K562 (cell line): ENCODE data around the gene GSX2. TPM values are rescaled to one million over a fixed set of nuclear protein-coding genes. Genes with fewer than 3 reads are reported as not detected.

Experiments used
- DMBX1 ChIP-seq: fragments of 250-450 bp; sonication (Bioruptor Pico); IDR thresholded peaks from 2 replicates; pipeline ENCODE4 v1.8.0; 2022; ENCODE audit warnings: inconsistent platforms, mild to moderate bottlenecking, moderate library complexity, borderline replicate concordance
- HSF4 ChIP-seq: fragments of 250-450 bp; sonication (Bioruptor Pico); IDR thresholded peaks from 2 replicates; pipeline ENCODE4 v2.1.2; 2022; ENCODE audit warnings: mild to moderate bottlenecking, moderate library complexity, borderline replicate concordance
- KAT7 ChIP-seq: sonication (generic); formaldehyde crosslinking; IDR thresholded peaks from 2 replicates; pipeline ENCODE4 v1.8.0; 2022; ENCODE audit warnings: missing genetic modification reagents, mild to moderate bottlenecking, borderline replicate concordance
- TBL1XR1 ChIP-seq, 2 experiments: IDR thresholded peaks; 2 replicates each; pipeline ENCODE4 v1.6.1; 2012; ENCODE audit warnings: improper control_type of control experiment in 2 of 2, low read length in 2 of 2, mild to moderate bottlenecking in 1 of 2
- ZNF324 ChIP-seq: fragments of 250-450 bp; sonication (Bioruptor Pico); IDR thresholded peaks from 2 replicates; pipeline ENCODE4 v1.4.0; 2020; ENCODE audit warnings: mild to moderate bottlenecking
- polyA plus RNA-seq, 8 experiments: library from polyadenylated mRNA; depleted of rRNA in 4 of 8; stranded (reverse) in 5 of 8; unstranded in 3 of 8; fragments of >200 nt; fragmentation: Nextera tagmentation in 2 of 8; fragmentation: Illumina TruSeq in 1 of 8; extraction: Ambion mirVana in 2 of 8; extraction: Trizol in 1 of 8; gene quantifications; 2 replicates each; pipeline versions ENCODE4 v1.2.1 to v1.2.3, GENCODE V29; 2011 to 2014; ENCODE audit warnings: inconsistent platforms in 1 of 8, missing spikeins in 1 of 8
- total RNA-seq, 7 experiments: library from RNA; depleted of rRNA in 6 of 7; stranded (reverse); fragments of >200 nt in 6 of 7; fragmentation: Illumina TruSeq in 2 of 7; extraction: Trizol in 2 of 7; gene quantifications; 2 replicates each; pipeline versions ENCODE4 v1.2.1 to v1.2.3, GENCODE V29; 2011 to 2021; ENCODE audit warnings: low replicate concordance in 1 of 7
- TF ChIP-seq, protein P1 (sequence below): fragments of 250-450 bp; sonication (Bioruptor Pico); IDR thresholded peaks from 2 replicates; pipeline ENCODE4 v1.4.0; 2020

Gene GSX2
- total and polyA plus RNA-seq, 9 of the 15 experiments (the other 6 are each of a cell fraction or from before 2014, with no cell fraction given) = not detected

DNA sequence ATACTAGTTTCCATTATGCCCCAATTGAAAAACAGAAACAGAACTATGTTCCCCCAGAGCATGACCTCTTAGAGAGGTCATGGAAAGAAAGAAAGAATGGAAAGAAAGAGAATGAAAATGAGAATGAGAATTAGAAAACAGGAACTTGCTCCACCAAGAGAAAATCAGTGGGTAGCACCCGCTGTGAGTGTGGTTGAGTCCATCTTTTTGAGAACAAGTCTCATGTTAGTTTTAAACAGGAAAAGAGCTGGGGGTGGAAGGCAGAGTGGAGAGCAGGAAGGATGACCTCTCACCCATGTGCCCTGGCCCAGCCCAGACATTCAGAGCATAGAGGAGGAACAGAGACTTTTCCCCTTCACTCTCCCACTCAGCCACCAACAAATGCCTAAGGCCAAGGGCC lies 4.9 kb downstream of the GSX2 start (continued):
- TF ChIP-seq, protein P1, sequence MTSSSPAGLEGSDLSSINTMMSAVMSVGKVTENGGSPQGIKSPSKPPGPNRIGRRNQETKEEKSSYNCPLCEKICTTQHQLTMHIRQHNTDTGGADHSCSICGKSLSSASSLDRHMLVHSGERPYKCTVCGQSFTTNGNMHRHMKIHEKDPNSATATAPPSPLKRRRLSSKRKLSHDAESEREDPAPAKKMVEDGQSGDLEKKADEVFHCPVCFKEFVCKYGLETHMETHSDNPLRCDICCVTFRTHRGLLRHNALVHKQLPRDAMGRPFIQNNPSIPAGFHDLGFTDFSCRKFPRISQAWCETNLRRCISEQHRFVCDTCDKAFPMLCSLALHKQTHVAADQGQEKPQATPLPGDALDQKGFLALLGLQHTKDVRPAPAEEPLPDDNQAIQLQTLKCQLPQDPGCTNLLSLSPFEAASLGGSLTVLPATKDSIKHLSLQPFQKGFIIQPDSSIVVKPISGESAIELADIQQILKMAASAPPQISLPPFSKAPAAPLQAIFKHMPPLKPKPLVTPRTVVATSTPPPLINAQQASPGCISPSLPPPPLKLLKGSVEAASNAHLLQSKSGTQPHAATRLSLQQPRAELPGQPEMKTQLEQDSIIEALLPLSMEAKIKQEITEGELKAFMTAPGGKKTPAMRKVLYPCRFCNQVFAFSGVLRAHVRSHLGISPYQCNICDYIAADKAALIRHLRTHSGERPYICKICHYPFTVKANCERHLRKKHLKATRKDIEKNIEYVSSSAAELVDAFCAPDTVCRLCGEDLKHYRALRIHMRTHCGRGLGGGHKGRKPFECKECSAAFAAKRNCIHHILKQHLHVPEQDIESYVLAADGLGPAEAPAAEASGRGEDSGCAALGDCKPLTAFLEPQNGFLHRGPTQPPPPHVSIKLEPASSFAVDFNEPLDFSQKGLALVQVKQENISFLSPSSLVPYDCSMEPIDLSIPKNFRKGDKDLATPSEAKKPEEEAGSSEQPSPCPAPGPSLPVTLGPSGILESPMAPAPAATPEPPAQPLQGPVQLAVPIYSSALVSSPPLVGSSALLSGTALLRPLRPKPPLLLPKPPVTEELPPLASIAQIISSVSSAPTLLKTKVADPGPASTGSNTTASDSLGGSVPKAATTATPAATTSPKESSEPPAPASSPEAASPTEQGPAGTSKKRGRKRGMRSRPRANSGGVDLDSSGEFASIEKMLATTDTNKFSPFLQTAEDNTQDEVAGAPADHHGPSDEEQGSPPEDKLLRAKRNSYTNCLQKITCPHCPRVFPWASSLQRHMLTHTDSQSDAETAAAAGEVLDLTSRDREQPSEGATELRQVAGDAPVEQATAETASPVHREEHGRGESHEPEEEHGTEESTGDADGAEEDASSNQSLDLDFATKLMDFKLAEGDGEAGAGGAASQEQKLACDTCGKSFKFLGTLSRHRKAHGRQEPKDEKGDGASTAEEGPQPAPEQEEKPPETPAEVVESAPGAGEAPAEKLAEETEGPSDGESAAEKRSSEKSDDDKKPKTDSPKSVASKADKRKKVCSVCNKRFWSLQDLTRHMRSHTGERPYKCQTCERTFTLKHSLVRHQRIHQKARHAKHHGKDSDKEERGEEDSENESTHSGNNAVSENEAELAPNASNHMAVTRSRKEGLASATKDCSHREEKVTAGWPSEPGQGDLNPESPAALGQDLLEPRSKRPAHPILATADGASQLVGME (CRISPR knock-in tag) = no peak
- TF ChIP-seq TBL1XR1 (IDR thresholded peaks at IDR 0.05; ENCODE audit: low read length in 2 of 2) (no peak), KAT7 (CRISPR knock-in tag) (no peak), DMBX1 (CRISPR knock-in tag) (no peak), ZNF324 (CRISPR knock-in tag) (no peak), HSF4 (CRISPR knock-in tag) (no peak)
